PC-9 (cell line): ENCODE measurements around the gene LIMS1.
"Not testable (repeated sequence)": the region's sequence is repeated elsewhere in the genome, so short reads cannot be mapped to it uniquely, and the experiment has no call there.

ENCODE experiments used
- EZH2 ChIP-seq: fragments of 200-600 bp; sonication (generic); IDR thresholded peaks from 2 replicates; pipeline ENCODE4 v1.8.0; 2017; ENCODE audit warnings: antibody characterized with exemption, low read depth
- TF ChIP-seq, protein P1 (sequence below): fragments of 200-600 bp; sonication (generic); conservative IDR thresholded peaks from 2 replicates; pipeline ENCODE4 v1.6.1; 2017; ENCODE audit warnings: mixed run types, antibody characterized with exemption, mild to moderate bottlenecking, moderate library complexity

- TF ChIP-seq, protein P1, sequence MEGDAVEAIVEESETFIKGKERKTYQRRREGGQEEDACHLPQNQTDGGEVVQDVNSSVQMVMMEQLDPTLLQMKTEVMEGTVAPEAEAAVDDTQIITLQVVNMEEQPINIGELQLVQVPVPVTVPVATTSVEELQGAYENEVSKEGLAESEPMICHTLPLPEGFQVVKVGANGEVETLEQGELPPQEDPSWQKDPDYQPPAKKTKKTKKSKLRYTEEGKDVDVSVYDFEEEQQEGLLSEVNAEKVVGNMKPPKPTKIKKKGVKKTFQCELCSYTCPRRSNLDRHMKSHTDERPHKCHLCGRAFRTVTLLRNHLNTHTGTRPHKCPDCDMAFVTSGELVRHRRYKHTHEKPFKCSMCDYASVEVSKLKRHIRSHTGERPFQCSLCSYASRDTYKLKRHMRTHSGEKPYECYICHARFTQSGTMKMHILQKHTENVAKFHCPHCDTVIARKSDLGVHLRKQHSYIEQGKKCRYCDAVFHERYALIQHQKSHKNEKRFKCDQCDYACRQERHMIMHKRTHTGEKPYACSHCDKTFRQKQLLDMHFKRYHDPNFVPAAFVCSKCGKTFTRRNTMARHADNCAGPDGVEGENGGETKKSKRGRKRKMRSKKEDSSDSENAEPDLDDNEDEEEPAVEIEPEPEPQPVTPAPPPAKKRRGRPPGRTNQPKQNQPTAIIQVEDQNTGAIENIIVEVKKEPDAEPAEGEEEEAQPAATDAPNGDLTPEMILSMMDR = not testable (repeated sequence)
- TF ChIP-seq EZH2 = not testable (repeated sequence)
Measured at GRCh38 chr2:108651468-108651867, 117.2 kb downstream of the LIMS1 start.
